ENCODE results near the gene MUC5AC. TPM values are rescaled to one million over a fixed set of nuclear protein-coding genes. Genes with fewer than 3 reads are reported as not detected.
"Not testable (repeated sequence)": the region's sequence is repeated elsewhere in the genome, so short reads cannot be mapped to it uniquely, and the experiment has no call there.

Gene MUC5AC
- polyA plus RNA-seq, 1 experiment, result not detected

GRCh38 chr11:1180171-1180570 is 22.4 kb downstream of the MUC5AC start:
- no peak for DNase-seq (ENCODE audit: low read depth)
- CTCF ChIA-PET, result interaction anchor here (1.0 to 1.6 kb wide), 2 partner anchors 22 to 25 kb away, joined by 3 to 4 read pairs; no protein-coding TSS in a partner anchor
- POLR2A ChIA-PET, result no interaction called here

GRCh38 chr11:1180947-1181391 is 23.2 kb downstream of the MUC5AC start:
- DNase-seq (ENCODE audit: low read depth), result no peak
- Histone ChIP-seq H3K27me3 (ENCODE audit: control insufficient read depth, insufficient read depth, low read length) (no peaks in the 10 kb centered on the region), H3K36me3 (ENCODE audit: control insufficient read depth, insufficient read depth, low read length) (no peaks in the 10 kb centered on the region), H3K4me3 (ENCODE audit: low read depth, low read length) (no peak overlapping the region)
- CTCF ChIA-PET, result interaction anchor here (1.6 kb wide), 1 partner anchor 22 kb away, joined by 4 read pairs; no protein-coding TSS in a partner anchor
- no peak for TF ChIP-seq CTCF (IDR thresholded peaks at IDR 0.05; ENCODE audit: insufficient read depth, low read depth, low read length)
- POLR2A ChIA-PET, result no interaction called here

More at GRCh38 chr11:1180171-1180570, 22.4 kb downstream of the MUC5AC start:
- H3K27me3 ChIP-seq (ENCODE audit: control insufficient read depth, insufficient read depth, low read length), result no peaks in the 10 kb centered on the region
- no peak overlapping the region for H3K4me3 ChIP-seq (ENCODE audit: low read depth, low read length)
- TF ChIP-seq CTCF (IDR thresholded peaks at IDR 0.05; ENCODE audit: insufficient read depth, low read depth, low read length), result no peak
- no peaks in the 10 kb centered on the region for H3K36me3 ChIP-seq (ENCODE audit: control insufficient read depth, insufficient read depth, low read length)

- CTCF ChIA-PET, result no interaction called here
- TF ChIP-seq CTCF (IDR thresholded peaks at IDR 0.05; ENCODE audit: insufficient read depth, low read depth, low read length), result no peak
- POLR2A ChIA-PET, result no interaction called here
- H3K4me3 ChIP-seq (ENCODE audit: low read depth, low read length), result no peak overlapping the region
- DNase-seq (ENCODE audit: low read depth), result no peak
- no peaks in the 10 kb centered on the region for H3K27me3 ChIP-seq (ENCODE audit: control insufficient read depth, insufficient read depth, low read length)
- no peaks in the 10 kb centered on the region for H3K36me3 ChIP-seq (ENCODE audit: control insufficient read depth, insufficient read depth, low read length)
Measured at GRCh38 chr11:1181420-1181819, 23.7 kb downstream of the MUC5AC start.

GRCh38 chr11:1181853-1182535 is 24.2 kb downstream of the MUC5AC start:
- Histone ChIP-seq H3K36me3 (ENCODE audit: control insufficient read depth, insufficient read depth, low read length) (no peaks in the 10 kb centered on the region), H3K4me3 (ENCODE audit: low read depth, low read length) (no peak overlapping the region), H3K27me3 (ENCODE audit: control insufficient read depth, insufficient read depth, low read length) (no peaks in the 10 kb centered on the region)
- CTCF ChIA-PET, result no interaction called here
- POLR2A ChIA-PET, result no interaction called here
- TF ChIP-seq CTCF (IDR thresholded peaks at IDR 0.05; ENCODE audit: insufficient read depth, low read depth, low read length), result no peak
- no peak for DNase-seq (ENCODE audit: low read depth)

- POLR2A ChIA-PET; H3K36me3 ChIP-seq (ENCODE audit: control insufficient read depth, insufficient read depth, low read length); H3K4me3 ChIP-seq (ENCODE audit: low read depth, low read length); H3K27me3 ChIP-seq (ENCODE audit: control insufficient read depth, insufficient read depth, low read length); CTCF ChIA-PET; DNase-seq (ENCODE audit: low read depth): not testable (repeated sequence)
Measured at GRCh38 chr11:1184139-1184538, 26.4 kb downstream of the MUC5AC start.

GRCh38 chr11:1188451-1189130 is 30.8 kb downstream of the MUC5AC start:
- CTCF ChIA-PET; H3K4me3 ChIP-seq (ENCODE audit: low read depth, low read length); POLR2A ChIA-PET: not testable (repeated sequence)

GRCh38 chr11:1189816-1190215 is 32.1 kb downstream of the MUC5AC start:
- H3K36me3 ChIP-seq (ENCODE audit: control insufficient read depth, insufficient read depth, low read length); POLR2A ChIA-PET; H3K27me3 ChIP-seq (ENCODE audit: control insufficient read depth, insufficient read depth, low read length); DNase-seq (ENCODE audit: low read depth); H3K4me3 ChIP-seq (ENCODE audit: low read depth, low read length): not testable (repeated sequence)
- CTCF ChIA-PET, result interaction anchor here (0.8 kb wide), 1 partner anchor 14 kb away, joined by 3 read pairs; no protein-coding TSS in a partner anchor

More at GRCh38 chr11:1188451-1189130, 30.8 kb downstream of the MUC5AC start:
- H3K36me3 ChIP-seq (ENCODE audit: control insufficient read depth, insufficient read depth, low read length); DNase-seq (ENCODE audit: low read depth); H3K27me3 ChIP-seq (ENCODE audit: control insufficient read depth, insufficient read depth, low read length): not testable (repeated sequence)

- DNase-seq (ENCODE audit: low read depth); POLR2A ChIA-PET; H3K27me3 ChIP-seq (ENCODE audit: control insufficient read depth, insufficient read depth, low read length); H3K4me3 ChIP-seq (ENCODE audit: low read depth, low read length); H3K36me3 ChIP-seq (ENCODE audit: control insufficient read depth, insufficient read depth, low read length); CTCF ChIA-PET: not testable (repeated sequence)
Measured at GRCh38 chr11:1191786-1192470, 34.2 kb downstream of the MUC5AC start.

Data from BJ (cell line).